Measurements from ENCODE around the gene ATP6AP1. TPM values are rescaled to one million over a fixed set of nuclear protein-coding genes. Genes with fewer than 3 reads are reported as not detected.
"Not testable (repeated sequence)": the region's sequence is repeated elsewhere in the genome, so short reads cannot be mapped to it uniquely, and the experiment has no call there.

Gene ATP6AP1
- total and polyA plus RNA-seq, 2 donors from 2014 or later: 121 to 205 TPM

- Histone ChIP-seq H3K4me3 (ENCODE audit: low read length in 3 of 3) (peak overlapping the region; percentile 90 to 93 (median 92)), H3K9me3 (ENCODE audit: control insufficient read depth in 2 of 3, insufficient read depth in 1 of 3, low read length in 3 of 3) (no peaks in the 10 kb centered on the region), H3K27me3 (ENCODE audit: control insufficient read depth, insufficient read depth, low read length) (no peaks in the 10 kb centered on the region), H3K4me1 (ENCODE audit: control insufficient read depth in 2 of 3, insufficient read depth in 2 of 3, low read depth in 1 of 3, low read length in 3 of 3) (peaks cover 0 to 21% (median 7%) of the 10 kb centered on the region in 3 donors), H3K36me3 (ENCODE audit: control insufficient read depth in 2 of 3, insufficient read depth in 3 of 3, low read length in 3 of 3) (peaks cover 2 to 15% (median 8%) of the 10 kb centered on the region in 3 donors), H3K9ac (ENCODE audit: low read length in 3 of 3) (peak overlapping the region; percentile 95 to 99 (median 95)), H3K27ac (ENCODE audit: low read depth in 2 of 2, low read length in 2 of 2) (peak overlapping the region; percentile 96 to 98)
- DNase-seq: peak; percentile 88 to 95 (median 91)
- intact Hi-C loops (cut with DNase I): no loop called here
- TF ChIP-seq CTCF (IDR thresholded peaks at IDR 0.05; ENCODE audit: borderline replicate concordance, extremely low read depth, insufficient read depth): peak; percentile 65
- no peak for FAIRE-seq
Observed at GRCh38 chrX:154398668-154399526, 29.6 kb upstream of the ATP6AP1 start.

GRCh38 chrX:154399527-154400368, 28.7 kb upstream of the ATP6AP1 start:
- H3K9me3 ChIP-seq (ENCODE audit: control insufficient read depth in 2 of 3, insufficient read depth in 1 of 3, low read length in 3 of 3): no peaks in the 10 kb centered on the region
- intact Hi-C loops (cut with DNase I): no loop called here
- no peak for TF ChIP-seq CTCF (IDR thresholded peaks at IDR 0.05; ENCODE audit: borderline replicate concordance, extremely low read depth, insufficient read depth)

GRCh38 chrX:154400369-154400817, 28.1 kb upstream of the ATP6AP1 start:
- DNase-seq; H3K27ac ChIP-seq (ENCODE audit: low read depth in 2 of 2, low read length in 2 of 2); FAIRE-seq; intact Hi-C loops (cut with DNase I); H3K27me3 ChIP-seq (ENCODE audit: control insufficient read depth, insufficient read depth, low read length); H3K9me3 ChIP-seq (ENCODE audit: control insufficient read depth in 2 of 3, insufficient read depth in 1 of 3, low read length in 3 of 3); H3K9ac ChIP-seq (ENCODE audit: low read length in 3 of 3): not testable (repeated sequence)
- Histone ChIP-seq H3K4me1 (ENCODE audit: control insufficient read depth in 2 of 3, insufficient read depth in 2 of 3, low read depth in 1 of 3, low read length in 3 of 3) (peaks cover 0 to 21% (median 7%) of the 10 kb centered on the region in 3 donors), H3K4me3 (ENCODE audit: low read length in 3 of 3) (peak overlapping the region in 1 of 3 donors; percentile 93), H3K36me3 (ENCODE audit: control insufficient read depth in 2 of 3, insufficient read depth in 3 of 3, low read length in 3 of 3) (peaks cover 2 to 15% (median 8%) of the 10 kb centered on the region in 3 donors)

More at GRCh38 chrX:154399527-154400368, 28.7 kb upstream of the ATP6AP1 start:
- Histone ChIP-seq H3K27ac (ENCODE audit: low read depth in 2 of 2, low read length in 2 of 2) (no peak overlapping the region), H3K9ac (ENCODE audit: low read length in 3 of 3) (peak overlapping the region; percentile 22 to 99 (median 24)), H3K27me3 (ENCODE audit: control insufficient read depth, insufficient read depth, low read length) (no peaks in the 10 kb centered on the region), H3K4me1 (ENCODE audit: control insufficient read depth in 2 of 3, insufficient read depth in 2 of 3, low read depth in 1 of 3, low read length in 3 of 3) (peaks cover 0 to 21% (median 7%) of the 10 kb centered on the region in 3 donors), H3K4me3 (ENCODE audit: low read length in 3 of 3) (peak overlapping the region; percentile 90 to 93 (median 92)), H3K36me3 (ENCODE audit: control insufficient read depth in 2 of 3, insufficient read depth in 3 of 3, low read length in 3 of 3) (peaks cover 2 to 15% (median 8%) of the 10 kb centered on the region in 3 donors)
- DNase-seq (no peak), FAIRE-seq (no peak)
